GM18870 (cell line): ENCODE data around the gene HEBP2.
A peak's percentile ranks its signal among the peaks of the same experiment; 100 is the strongest.
"Not testable (repeated sequence)": the region's sequence is repeated elsewhere in the genome, so short reads cannot be mapped to it uniquely, and the experiment has no call there.

Source experiments
- ATAC-seq: cut with Tn5 transposase; IDR thresholded peaks from one replicate; pipeline ENCODE4 v1.9.1; 2021; ENCODE audit warnings: moderate library complexity; ENCODE audit not compliant: unreplicated experiment

The HEBP2 gene

DNA sequence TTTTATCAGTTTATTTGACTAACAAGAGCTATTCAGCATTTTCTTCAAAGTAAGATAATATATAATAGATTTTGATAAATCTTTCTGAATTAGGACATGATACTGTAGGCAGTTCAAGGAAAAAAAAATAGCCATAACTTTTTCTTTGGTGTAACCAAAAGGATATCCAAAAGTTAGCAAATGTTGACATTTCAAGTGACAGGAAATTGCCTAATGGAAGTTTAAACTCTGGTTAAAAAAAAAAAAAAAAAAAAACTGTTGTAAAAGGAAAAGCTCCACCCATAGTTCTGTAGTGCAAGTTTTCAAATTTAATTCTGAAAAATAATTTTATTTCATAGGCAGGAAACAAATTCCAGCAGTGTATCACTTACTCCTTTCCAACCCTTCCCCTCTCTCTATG is 18.8 kb downstream of the HEBP2 start:
- no peak for ATAC-seq

GRCh38 chr6:138424004-138424904 is 20.2 kb downstream of the HEBP2 start:
- no peak for ATAC-seq

- not testable (repeated sequence) for ATAC-seq
These were observed 21.2 kb downstream of the HEBP2 start for GRCh38 chr6:138425256-138425655.

DNA sequence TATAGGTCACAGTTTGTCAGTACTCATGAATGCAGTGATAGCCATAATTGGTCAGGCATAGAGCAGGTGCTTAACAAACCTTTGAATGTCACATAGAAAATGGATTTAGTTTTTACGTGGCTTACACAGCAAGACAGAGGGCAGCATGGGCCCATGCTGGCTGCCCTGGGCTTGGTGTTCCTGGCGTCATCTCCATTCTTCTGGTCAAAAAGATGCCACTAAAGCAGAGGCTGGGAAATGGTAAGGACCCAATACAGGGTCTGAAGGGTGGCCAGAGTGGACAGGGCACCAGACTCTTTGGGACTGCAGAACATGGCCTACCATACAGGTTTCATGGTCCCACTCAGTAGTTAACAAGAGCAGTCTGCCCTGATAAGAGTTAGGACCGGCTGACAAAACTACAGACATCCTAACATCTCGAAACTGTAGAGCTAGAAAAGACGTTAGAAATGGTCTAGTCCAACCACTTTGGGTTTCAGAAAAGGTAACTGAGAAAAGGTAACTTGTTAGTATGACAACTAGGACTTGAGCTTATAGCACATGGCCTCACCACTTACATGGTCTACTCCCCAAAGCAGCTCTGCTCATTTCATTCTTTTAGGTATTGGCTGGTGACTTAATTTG is 22.6 kb downstream of the HEBP2 start:
- no peak for ATAC-seq

DNA sequence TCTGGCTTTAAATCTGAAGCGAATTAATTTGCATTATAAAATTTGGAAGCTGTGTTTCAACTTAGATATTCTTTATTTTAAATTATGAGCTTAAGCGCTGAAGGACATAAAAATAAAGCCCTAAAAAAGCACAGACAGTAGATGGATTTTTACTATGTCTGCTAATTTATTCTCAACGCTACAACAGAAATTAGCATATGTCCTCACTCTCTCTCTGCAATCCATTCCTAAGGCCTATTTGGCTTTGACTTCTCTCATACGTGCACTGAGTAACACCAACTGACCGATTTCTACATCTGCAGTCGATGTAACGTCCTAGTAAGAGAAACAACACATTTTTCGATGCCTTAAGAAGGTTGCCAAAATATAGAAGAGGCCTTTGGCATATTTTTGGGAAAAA is 23.7 kb downstream of the HEBP2 start:
- ATAC-seq, result no peak

GRCh38 chr6:138428944-138429598 is 25.0 kb downstream of the HEBP2 start:
- no peak for ATAC-seq

DNA sequence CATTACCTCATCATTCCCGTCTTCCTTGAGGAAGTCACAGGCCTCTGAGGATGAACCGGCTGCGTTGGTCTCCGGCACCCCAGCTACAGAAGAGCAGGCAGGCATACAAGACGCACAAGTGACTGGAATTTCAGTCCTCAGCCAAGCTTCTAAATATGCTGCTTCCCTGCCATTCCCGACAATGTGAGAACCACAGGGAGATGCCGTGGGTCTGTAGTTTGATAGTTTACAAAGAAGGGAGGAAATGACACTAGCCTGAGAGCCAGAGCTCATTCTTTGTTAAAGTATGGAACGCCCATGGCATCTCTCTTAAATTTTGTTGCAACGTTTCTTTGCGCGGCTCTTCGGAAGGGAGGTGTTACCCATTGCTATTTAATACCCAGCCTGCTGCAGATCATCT is 25.7 kb downstream of the HEBP2 start:
- no peak for ATAC-seq

GRCh38 chr6:138430361-138431145 is 26.5 kb downstream of the HEBP2 start:
- no peak for ATAC-seq

DNA sequence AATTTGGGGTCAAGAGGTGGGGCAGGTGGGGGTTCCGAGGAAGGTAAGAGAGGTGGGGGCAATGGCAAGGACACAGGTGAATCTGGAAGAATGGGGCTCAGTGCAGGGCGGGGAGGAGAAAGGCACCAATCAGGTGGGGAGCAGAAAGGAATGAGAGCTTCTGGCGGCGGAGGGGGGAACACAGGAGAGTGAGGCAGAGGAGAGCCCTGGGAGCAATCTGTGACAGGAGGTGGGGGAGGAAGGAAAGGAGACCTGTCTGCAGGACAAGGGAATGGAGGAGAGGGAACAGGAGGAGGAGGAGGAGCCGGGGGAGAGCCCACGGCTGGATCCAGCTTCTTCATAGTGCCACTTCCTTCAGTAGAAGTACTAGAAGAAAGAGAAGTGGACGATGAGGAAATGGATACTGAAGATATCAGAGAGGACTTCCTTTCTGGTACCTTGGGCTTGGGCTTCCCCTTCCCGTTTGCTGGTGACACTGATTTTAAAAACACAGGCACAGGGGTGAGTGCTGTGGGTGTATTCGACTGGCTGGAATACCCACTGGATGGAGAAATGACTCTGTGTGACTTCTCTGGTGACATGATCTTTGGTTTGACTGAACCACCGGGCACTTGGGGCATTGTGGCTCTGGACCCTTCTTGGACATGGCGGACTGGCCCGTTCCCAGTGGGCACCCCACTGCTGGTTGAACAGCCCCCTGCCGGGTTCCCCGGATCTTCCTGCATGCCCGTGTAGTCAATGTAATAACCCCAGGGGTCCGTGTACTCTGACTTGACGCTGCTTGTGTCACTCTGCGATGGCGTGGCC is 27.4 kb downstream of the HEBP2 start:
- no peak for ATAC-seq

DNA sequence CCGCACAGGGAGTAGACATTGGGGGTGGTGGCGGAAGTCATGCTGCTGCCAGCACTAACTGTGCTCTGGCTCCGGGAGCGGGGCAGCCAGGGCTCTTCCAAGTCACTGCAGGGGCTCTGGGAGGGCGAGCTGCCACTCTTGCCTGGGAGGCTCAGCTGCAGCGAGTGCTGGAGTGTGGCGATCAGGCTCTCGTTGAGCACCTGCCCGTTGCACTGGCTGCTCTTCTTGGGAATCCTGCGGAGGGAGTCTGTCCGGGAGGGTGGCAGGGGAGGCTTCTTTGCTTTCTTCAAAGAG is 28.0 kb downstream of the HEBP2 start:
- ATAC-seq, result no peak

DNA sequence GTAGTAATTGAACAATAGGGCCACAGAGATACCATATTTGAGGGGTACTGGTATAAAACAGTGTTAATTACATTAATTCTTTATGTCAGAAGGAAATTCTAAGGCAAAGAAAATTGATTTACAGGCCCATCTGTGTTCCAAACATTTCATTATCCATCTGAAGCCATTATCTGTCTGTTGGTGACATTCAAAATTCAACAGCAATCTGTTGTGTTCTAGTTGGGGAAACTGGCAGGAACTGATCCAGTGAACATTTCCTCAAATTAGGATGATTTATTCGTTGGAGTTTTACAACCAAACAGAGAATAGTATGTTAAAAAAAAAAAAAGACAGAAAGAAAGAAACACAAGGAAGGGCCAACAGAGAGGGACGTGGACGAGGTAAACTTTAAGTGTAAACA is 30.1 kb downstream of the HEBP2 start:
- no peak for ATAC-seq

GRCh38 chr6:138434925-138435324 is 30.9 kb downstream of the HEBP2 start:
- no peak for ATAC-seq

DNA sequence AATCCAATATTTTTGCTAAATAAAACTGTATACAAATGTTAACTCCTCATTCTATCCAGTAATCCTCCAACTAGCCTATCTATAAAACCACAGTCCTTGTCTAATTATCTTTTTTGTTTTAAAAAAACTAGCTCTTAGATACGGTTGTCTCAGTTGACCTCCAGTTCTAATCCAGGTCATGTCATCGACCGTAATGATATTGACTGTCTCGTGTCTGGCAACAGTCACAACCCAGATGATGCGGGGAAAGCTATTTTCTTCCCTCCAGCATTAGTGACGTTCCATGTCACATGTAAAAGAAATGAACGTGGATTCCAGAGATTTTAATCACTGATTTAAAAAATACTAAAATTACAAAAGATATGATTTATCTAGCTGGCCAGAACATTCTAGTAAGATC is 35.5 kb downstream of the HEBP2 start:
- ATAC-seq, result no peak

GRCh38 chr6:138440296-138440695 is 36.3 kb downstream of the HEBP2 start:
- no peak for ATAC-seq

DNA sequence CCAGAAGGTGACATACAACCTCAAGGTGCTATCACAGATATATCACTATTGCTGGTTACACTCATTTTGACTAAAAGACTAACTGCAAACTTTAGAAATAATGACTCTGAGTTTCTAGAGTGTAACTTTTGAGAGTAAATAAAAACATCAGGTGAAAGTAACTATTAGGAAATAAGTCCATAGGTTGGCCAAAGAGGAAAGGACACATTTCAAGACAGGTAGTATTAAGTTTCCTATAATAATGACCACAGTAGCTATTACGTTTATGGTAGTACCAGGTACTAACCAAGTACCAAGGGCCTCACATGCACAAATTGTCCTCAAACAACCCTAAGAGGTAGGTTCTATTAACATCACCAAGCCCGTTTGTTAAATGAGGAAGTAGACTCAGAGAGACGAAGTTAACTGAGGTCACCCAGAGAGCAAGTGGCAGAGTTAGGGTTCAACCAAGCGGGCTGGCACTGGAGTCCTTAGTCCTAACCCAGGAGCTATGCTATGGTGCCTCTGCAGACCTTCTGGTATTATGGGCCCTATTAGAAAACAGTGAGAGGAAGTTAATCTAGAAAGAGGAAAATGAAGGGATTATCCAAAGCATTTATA is 36.8 kb downstream of the HEBP2 start:
- ATAC-seq, result no peak

DNA sequence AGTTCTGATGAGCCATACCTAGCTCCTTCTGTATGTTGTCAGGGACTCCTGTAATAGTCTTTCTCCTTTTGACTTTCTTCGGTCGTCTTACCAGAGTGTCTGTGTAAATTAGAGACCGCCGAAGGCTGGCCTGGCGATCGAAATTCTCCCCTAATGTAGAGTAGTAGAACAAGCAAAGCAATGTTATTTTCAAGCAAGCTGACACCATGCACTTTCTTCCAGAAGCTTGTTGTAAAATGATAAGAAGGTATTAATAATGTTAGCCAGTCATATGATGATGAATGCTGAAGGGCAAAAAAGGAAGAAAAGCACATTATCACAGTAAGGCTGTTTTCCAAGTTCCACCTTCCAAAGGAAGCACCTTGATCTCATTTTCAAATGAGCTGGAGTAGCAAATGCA is 37.9 kb downstream of the HEBP2 start:
- no peak for ATAC-seq

DNA sequence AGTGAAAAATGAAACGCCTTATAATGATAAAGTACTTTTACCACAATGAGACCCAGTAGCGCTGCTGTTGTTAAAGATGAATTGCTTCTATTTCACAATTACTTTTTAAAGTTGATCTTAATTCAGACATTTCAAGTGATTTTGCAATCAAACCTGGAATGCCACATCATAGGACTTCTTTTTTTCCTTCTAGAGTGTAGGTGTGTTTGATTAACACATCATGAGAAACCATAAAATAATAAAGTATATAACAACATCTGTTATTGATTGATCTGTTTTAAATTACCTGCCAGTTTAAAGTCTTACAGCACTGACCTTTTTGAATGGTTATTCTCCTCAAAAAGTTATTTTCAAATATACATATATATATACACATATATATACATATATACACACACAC is 38.6 kb downstream of the HEBP2 start:
- no peak for ATAC-seq

GRCh38 chr6:138443979-138444378 is 40.0 kb downstream of the HEBP2 start:
- no peak for ATAC-seq

DNA sequence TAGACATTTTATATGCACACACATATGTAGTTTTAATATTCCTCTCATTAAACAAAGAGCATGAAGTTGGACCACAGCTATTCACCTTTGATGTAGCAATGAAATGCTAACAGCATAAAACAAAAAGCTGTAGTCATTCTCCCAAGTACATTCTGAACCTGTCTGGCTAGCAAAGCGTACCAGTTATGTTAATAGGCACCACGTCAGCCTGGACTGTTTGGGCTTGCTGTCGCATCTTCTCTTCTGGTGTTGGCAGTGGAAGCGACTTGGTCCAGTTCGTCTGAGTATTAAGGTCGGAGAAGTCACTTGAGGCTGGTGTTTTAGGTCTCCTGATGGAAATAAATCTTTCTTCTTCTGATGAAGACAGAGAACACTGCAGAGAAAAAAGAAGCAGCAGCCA is 42.8 kb downstream of the HEBP2 start:
- ATAC-seq, result no peak

DNA sequence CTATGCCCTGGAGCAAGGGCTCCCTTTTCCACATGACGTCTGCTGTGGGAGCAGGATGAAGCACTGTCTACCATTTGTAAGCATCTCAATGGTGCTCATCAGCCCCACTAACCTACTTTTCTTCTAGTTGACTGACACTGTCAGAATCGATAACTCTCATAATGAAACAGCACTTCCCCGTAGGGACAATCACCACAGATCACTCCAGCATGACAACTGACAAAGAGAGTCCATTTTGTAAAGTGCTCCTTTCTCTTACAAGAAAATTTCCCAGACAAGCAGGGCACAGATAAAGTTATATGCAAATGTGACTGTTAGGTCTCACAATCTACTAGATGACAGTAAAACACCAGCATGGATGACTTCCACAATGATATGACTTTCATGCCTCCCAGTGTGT is 46.4 kb downstream of the HEBP2 start:
- ATAC-seq, result peak; percentile 67
